ENCODE measurements around the gene TCF7L2.

DNA sequence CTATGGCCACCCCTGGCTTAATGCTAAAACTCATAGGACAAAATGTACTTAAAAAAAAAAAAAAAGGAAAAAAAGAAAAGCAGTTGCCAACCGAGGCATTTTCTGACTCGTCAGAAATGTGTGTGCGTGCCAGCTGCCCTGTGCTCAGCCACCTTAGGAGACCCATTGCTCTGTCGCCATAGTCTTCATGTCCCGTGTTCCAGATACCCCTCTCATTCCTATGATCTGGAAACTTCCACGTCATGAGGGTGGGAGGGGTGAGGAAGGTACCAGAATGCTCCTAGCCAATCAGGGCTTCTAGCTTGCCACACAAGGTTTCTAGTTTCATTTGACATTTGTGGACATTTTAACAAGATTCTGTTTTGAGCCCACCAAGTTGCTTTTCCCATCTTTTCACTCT is 212.9 kb downstream of the TCF7L2 start:
- TF ChIP-seq, protein P1, sequence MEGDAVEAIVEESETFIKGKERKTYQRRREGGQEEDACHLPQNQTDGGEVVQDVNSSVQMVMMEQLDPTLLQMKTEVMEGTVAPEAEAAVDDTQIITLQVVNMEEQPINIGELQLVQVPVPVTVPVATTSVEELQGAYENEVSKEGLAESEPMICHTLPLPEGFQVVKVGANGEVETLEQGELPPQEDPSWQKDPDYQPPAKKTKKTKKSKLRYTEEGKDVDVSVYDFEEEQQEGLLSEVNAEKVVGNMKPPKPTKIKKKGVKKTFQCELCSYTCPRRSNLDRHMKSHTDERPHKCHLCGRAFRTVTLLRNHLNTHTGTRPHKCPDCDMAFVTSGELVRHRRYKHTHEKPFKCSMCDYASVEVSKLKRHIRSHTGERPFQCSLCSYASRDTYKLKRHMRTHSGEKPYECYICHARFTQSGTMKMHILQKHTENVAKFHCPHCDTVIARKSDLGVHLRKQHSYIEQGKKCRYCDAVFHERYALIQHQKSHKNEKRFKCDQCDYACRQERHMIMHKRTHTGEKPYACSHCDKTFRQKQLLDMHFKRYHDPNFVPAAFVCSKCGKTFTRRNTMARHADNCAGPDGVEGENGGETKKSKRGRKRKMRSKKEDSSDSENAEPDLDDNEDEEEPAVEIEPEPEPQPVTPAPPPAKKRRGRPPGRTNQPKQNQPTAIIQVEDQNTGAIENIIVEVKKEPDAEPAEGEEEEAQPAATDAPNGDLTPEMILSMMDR (conservative IDR thresholded peaks at IDR 0.05) = no peak
- TF ChIP-seq EZH2 (IDR thresholded peaks at IDR 0.05; ENCODE audit: low read depth) = no peak
